ENCODE results near the gene KRTAP3-1.

The KRTAP3-1 gene

DNA sequence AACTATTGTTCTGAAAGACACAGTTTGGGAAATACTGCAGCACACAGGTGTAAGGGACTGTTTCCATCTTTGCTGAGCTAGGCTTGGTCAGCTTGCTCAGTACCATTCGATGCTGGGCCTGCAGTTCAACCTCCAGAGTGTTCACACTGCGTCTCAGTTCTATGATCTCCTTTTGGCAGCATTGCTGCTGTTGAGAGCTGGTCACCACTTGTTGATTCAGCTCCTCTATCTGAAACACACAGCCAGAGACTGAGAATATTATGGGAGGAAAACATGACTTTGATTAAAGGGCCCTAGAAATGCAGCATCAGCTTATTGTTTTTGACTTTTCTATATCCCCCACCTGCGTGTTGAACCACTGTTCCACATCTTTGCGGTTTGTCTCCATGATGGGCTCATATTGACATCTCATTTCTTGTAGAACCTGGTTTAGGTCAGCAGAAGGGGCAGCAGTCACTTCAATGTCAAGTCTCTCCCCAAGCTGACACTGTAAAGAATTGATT is 46.8 kb downstream of the KRTAP3-1 start:
- no peak overlapping the region for H3K4me3 ChIP-seq (ENCODE audit: insufficient read depth, low read depth, low read length, poor library complexity, severe bottlenecking)
- no peak overlapping the region for H3K27ac ChIP-seq (ENCODE audit: insufficient read depth, low read length, poor library complexity, severe bottlenecking)
- no peaks in the 10 kb centered on the region for H3K27me3 ChIP-seq (replicated peaks; ENCODE audit: control insufficient read depth, insufficient read depth, low read length, poor library complexity, severe bottlenecking)
- DNase-seq: no peak
- no peaks in the 10 kb centered on the region for H3K4me1 ChIP-seq (ENCODE audit: control insufficient read depth, insufficient read depth, low read length, poor library complexity, severe bottlenecking)
- no peaks in the 10 kb centered on the region for H3K9me3 ChIP-seq (ENCODE audit: control insufficient read depth, low read length)
- no peaks in the 10 kb centered on the region for H3K36me3 ChIP-seq (ENCODE audit: control insufficient read depth, insufficient read depth, low read length)

DNA sequence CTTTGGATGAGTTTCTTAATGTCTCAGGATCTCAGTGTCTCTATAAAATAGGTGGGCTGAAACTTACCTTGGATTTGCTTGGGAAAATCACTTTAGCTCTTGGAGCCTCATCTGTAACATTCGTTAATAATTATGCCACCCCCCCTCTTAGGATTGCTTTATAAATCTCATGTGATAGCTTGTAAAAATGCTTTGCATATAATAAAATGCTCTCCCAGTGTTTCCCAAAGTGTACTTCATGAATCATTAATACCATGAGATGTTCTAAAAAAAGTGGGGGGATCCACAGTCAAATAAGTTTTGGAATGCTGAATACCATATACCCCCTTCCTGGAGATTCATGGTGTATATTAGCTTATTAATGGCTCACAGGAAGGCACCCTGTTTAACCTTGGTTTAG is 47.3 kb downstream of the KRTAP3-1 start:
- H3K4me3 ChIP-seq (ENCODE audit: insufficient read depth, low read depth, low read length, poor library complexity, severe bottlenecking): no peak overlapping the region
- no peak for DNase-seq
- no peaks in the 10 kb centered on the region for H3K27me3 ChIP-seq (replicated peaks; ENCODE audit: control insufficient read depth, insufficient read depth, low read length, poor library complexity, severe bottlenecking)
- no peaks in the 10 kb centered on the region for H3K4me1 ChIP-seq (ENCODE audit: control insufficient read depth, insufficient read depth, low read length, poor library complexity, severe bottlenecking)
- H3K36me3 ChIP-seq (ENCODE audit: control insufficient read depth, insufficient read depth, low read length): no peaks in the 10 kb centered on the region
- no peaks in the 10 kb centered on the region for H3K9me3 ChIP-seq (ENCODE audit: control insufficient read depth, low read length)
- no peak overlapping the region for H3K27ac ChIP-seq (ENCODE audit: insufficient read depth, low read length, poor library complexity, severe bottlenecking)

DNA sequence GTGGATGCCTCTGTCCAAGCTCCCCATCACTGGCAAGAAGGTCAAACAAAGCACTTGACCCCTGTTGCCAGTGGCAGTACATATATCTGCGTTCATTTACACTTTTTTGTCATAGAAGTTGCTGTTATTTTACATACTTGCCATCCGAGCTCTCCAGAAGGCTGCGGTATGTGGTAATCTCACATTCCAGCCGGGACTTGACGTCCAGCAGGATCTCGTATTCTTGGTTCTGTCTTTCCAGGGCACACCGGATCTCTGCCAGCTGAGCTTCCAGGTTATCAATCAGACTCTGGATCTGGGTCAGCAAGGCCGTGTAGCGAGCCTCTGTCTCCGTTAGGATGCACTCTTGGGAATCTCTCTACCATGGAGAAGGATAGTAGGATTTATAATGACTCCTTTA is 48.8 kb downstream of the KRTAP3-1 start:
- Histone ChIP-seq H3K27ac (ENCODE audit: insufficient read depth, low read length, poor library complexity, severe bottlenecking) (no peak overlapping the region), H3K27me3 (replicated peaks; ENCODE audit: control insufficient read depth, insufficient read depth, low read length, poor library complexity, severe bottlenecking) (peaks cover 3% of the 10 kb centered on the region), H3K9me3 (ENCODE audit: control insufficient read depth, low read length) (no peaks in the 10 kb centered on the region), H3K4me3 (ENCODE audit: insufficient read depth, low read depth, low read length, poor library complexity, severe bottlenecking) (no peak overlapping the region), H3K4me1 (ENCODE audit: control insufficient read depth, insufficient read depth, low read length, poor library complexity, severe bottlenecking) (no peaks in the 10 kb centered on the region), H3K36me3 (ENCODE audit: control insufficient read depth, insufficient read depth, low read length) (no peaks in the 10 kb centered on the region)
- DNase-seq: no peak
